ENCODE measurements around the gene PDE5A. TPM values are rescaled to one million over a fixed set of nuclear protein-coding genes. Genes with fewer than 3 reads are reported as not detected.
A peak's percentile ranks its signal among the peaks of the same experiment; 100 is the strongest.

Gene PDE5A
- total and polyA plus RNA-seq, 12 donors = 1.5 to 17.4 (median 9.9) TPM

DNA sequence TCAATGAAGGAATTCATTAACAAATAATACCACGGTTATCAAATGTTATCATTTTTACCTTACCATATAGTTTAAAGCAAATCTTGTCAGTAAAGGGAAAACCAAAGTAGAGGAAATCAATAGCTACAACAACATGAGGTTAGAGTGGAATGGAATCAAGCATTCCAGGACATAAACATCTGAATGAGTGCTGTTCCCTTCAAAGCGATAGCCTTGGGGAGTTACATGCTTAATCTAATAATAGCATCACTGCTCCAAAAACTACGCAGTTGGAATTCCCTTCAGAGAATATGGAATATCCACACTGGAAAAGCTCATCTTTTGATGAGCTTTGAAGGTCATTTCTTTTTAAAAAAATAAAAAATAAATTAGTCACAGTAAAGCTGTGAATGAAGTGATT lies 31.2 kb downstream of the PDE5A start:
- peak overlapping the region in 2 of 10 donors; percentile 15 to 23 for H3K27ac ChIP-seq
- ATAC-seq = peak in 3 of 8 donors; percentile 55 to 74 (median 67)
- no peak overlapping the region for H3K4me3 ChIP-seq
- TF ChIP-seq, protein P1, sequence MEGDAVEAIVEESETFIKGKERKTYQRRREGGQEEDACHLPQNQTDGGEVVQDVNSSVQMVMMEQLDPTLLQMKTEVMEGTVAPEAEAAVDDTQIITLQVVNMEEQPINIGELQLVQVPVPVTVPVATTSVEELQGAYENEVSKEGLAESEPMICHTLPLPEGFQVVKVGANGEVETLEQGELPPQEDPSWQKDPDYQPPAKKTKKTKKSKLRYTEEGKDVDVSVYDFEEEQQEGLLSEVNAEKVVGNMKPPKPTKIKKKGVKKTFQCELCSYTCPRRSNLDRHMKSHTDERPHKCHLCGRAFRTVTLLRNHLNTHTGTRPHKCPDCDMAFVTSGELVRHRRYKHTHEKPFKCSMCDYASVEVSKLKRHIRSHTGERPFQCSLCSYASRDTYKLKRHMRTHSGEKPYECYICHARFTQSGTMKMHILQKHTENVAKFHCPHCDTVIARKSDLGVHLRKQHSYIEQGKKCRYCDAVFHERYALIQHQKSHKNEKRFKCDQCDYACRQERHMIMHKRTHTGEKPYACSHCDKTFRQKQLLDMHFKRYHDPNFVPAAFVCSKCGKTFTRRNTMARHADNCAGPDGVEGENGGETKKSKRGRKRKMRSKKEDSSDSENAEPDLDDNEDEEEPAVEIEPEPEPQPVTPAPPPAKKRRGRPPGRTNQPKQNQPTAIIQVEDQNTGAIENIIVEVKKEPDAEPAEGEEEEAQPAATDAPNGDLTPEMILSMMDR (IDR thresholded peaks at IDR 0.05) = no peak
- H3K4me1 ChIP-seq = peaks cover 0 to 21% (median 0%) of the 10 kb centered on the region in 9 donors
- H3K36me3 ChIP-seq = peaks cover 0 to 12% (median 0%) of the 10 kb centered on the region in 9 donors
- H3K9me3 ChIP-seq = peaks cover 0 to 18% (median 9%) of the 10 kb centered on the region in 11 donors
- intact Hi-C loops (cut with DNase I) = no loop called here
- DNase-seq = no peak
- 43 to 49% methylated on average over 3 of the region's 3 CpGs for WGBS, 2 donors
- no peaks in the 10 kb centered on the region for H3K27me3 ChIP-seq

DNA sequence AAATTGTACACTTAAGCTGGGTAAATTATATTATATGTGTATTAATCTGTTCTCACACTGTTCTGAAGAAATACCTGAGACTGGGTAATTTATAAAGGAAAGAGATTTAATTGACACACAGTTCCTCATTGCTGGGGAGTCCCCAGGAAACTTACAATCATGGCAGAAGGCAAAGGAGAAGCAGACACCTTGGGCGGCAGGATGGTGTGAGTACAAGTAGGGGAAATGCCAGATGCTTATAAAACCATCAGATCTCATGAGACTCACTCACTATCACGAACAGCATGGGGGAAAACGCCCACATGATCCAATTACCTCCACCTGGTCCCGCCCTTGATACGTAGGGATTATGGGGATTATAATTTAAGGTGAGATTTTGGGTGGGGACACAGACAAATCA lies 34.9 kb downstream of the PDE5A start:
- Histone ChIP-seq H3K36me3 (peaks cover 0 to 6% (median 0%) of the 10 kb centered on the region in 9 donors), H3K27me3 (no peaks in the 10 kb centered on the region), H3K9me3 (peaks cover 0 to 4% (median 1%) of the 10 kb centered on the region in 11 donors), H3K4me3 (no peak overlapping the region), H3K27ac (no peak overlapping the region), H3K4me1 (peaks cover 0 to 43% (median 5%) of the 10 kb centered on the region in 9 donors)
- no peak for ATAC-seq
- TF ChIP-seq, protein P1 (IDR thresholded peaks at IDR 0.05) = no peak
- intact Hi-C loops (cut with DNase I) = no loop called here
- WGBS, 2 donors = 84 to 91% methylated on average over 5 of the region's 5 CpGs
- DNase-seq = no peak

DNA sequence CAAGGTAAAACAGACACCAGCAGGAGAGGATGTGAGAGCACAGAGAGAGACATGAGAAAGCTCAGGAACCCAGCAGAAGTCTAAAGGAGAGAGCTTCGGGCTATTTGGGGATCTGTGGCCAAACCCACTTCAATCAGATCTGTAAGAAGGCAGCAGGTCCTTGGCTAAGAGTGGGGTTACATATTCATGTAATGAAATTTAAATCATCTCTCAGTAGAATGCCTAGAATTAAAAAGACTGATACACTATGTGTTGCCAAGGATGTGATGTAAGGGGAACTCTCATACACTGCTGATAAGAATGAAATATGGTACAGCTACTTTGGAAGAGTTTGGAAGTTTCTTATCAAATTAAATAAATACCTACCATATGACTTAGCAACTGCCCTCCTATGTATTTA lies 35.8 kb downstream of the PDE5A start:
- 33 to 54% methylated on average over 1 of the region's 1 CpG for WGBS, 2 donors
- intact Hi-C loops (cut with DNase I) = no loop called here
- H3K4me1 ChIP-seq = peaks cover 0 to 48% (median 5%) of the 10 kb centered on the region in 9 donors
- H3K27me3 ChIP-seq = no peaks in the 10 kb centered on the region
- H3K9me3 ChIP-seq = no peaks in the 10 kb centered on the region
- peak in 1 of 8 donors; percentile 14 for ATAC-seq
- H3K36me3 ChIP-seq = peaks cover 0 to 6% (median 0%) of the 10 kb centered on the region in 9 donors
- TF ChIP-seq, protein P1 (IDR thresholded peaks at IDR 0.05) = no peak
- no peak overlapping the region for H3K27ac ChIP-seq
- no peak overlapping the region for H3K4me3 ChIP-seq
- DNase-seq = no peak

DNA sequence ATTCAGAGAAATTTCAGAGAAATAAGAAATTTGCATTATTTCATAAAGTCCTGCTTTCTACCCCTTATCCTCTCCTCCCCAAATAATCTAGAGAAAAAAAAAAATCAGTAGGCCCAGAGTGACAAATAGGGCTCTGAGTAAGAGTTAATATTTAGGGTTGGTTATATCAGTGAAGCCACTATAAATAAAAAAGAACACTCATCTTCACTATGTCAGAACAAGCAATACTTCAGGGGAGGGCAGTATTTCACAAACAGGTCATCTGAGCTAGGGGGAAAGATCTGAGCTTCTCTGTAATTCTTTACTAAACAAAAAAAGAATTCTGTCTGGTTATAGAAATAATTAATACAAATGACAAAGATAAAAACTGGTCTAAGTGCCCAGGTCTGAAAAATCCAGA lies 39.4 kb downstream of the PDE5A start:
- DNase-seq = no peak
- Histone ChIP-seq H3K4me1 (peaks cover 0 to 40% (median 5%) of the 10 kb centered on the region in 9 donors), H3K4me3 (no peak overlapping the region), H3K9me3 (no peaks in the 10 kb centered on the region), H3K27me3 (no peaks in the 10 kb centered on the region), H3K27ac (no peak overlapping the region), H3K36me3 (peaks cover 0 to 2% (median 0%) of the 10 kb centered on the region in 9 donors)
- TF ChIP-seq, protein P1 (IDR thresholded peaks at IDR 0.05) = no peak
- ATAC-seq = peak in 1 of 8 donors; percentile 67
- intact Hi-C loops (cut with DNase I) = no loop called here
